NCI-H2107 treated with DMSO at 0.1 percent for 48 hours (cell line): ENCODE data around the gene MAEA.

Experiments used
- DNase-seq: peaks from one replicate; lab custom pipeline; 2025; ENCODE audit not compliant: unreplicated experiment; lab: John Stamatoyannopoulos, UW

MAEA gene

GRCh38 chr4:1289207-1290164 is at the start of gene MAEA:
TSS of gene MAEA (plus strand) at chr4:1289891. CDS start at chr4:1289914, 23 bp downstream.
- peak; percentile 73 for DNase-seq

GRCh38 chr4:1239950-1240307 is 49.8 kb upstream of the MAEA start:
- no peak for DNase-seq

- no peak for DNase-seq
These were observed 48.8 kb upstream of the MAEA start for GRCh38 chr4:1240721-1241465.

- DNase-seq: no peak
These were observed 48.2 kb upstream of the MAEA start for GRCh38 chr4:1241466-1241935.

- no peak for DNase-seq
These were observed 47.7 kb upstream of the MAEA start for GRCh38 chr4:1241936-1242505.

- no peak for DNase-seq
These were observed 46.9 kb upstream of the MAEA start for GRCh38 chr4:1242506-1243450.

- no peak for DNase-seq
These were observed 46.1 kb upstream of the MAEA start for GRCh38 chr4:1243451-1244080.

- no peak for DNase-seq
These were observed 45.4 kb upstream of the MAEA start for GRCh38 chr4:1244081-1244977.

- DNase-seq: no peak
These were observed 44.7 kb upstream of the MAEA start for GRCh38 chr4:1244978-1245471.

GRCh38 chr4:1245481-1246051 is 44.1 kb upstream of the MAEA start:
- no peak for DNase-seq

GRCh38 chr4:1246111-1246881 is 43.4 kb upstream of the MAEA start:
- no peak for DNase-seq

GRCh38 chr4:1246901-1247863 is 42.5 kb upstream of the MAEA start:
- no peak for DNase-seq

GRCh38 chr4:1247864-1248244 is 41.8 kb upstream of the MAEA start:
- no peak for DNase-seq

GRCh38 chr4:1248245-1249147 is 41.2 kb upstream of the MAEA start, which contains the start of gene CTBP1:
TSS of gene CTBP1 (minus strand) at chr4:1249130. CDS start at chr4:1241331, 7,799 bp downstream.
- peak; percentile 5 for DNase-seq

GRCh38 chr4:1249148-1249730 is 40.5 kb upstream of the MAEA start:
- DNase-seq: no peak
